GM19324 (cell line): Measurements from ENCODE around the gene ZNF275.
"Not testable (repeated sequence)": the region's sequence is repeated elsewhere in the genome, so short reads cannot be mapped to it uniquely, and the experiment has no call there.

Experiments
- ATAC-seq: cut with Tn5 transposase; IDR thresholded peaks from one replicate; pipeline ENCODE4 v1.9.1; 2021; ENCODE audit warnings: mild to moderate bottlenecking, moderate library complexity; ENCODE audit not compliant: unreplicated experiment, low FRiP score

The ZNF275 gene

GRCh38 chrX:153384390-153384789 lies 50.4 kb downstream of the ZNF275 start:
- ATAC-seq = no peak

GRCh38 chrX:153384973-153385372 lies 51.0 kb downstream of the ZNF275 start:
- not testable (repeated sequence) for ATAC-seq

GRCh38 chrX:153386097-153386496 lies 52.1 kb downstream of the ZNF275 start:
- ATAC-seq = no peak

- ATAC-seq = no peak
Observed at GRCh38 chrX:153387345-153387744, 53.4 kb downstream of the ZNF275 start.

- no peak for ATAC-seq
Observed at GRCh38 chrX:153387987-153388721, 54.2 kb downstream of the ZNF275 start.

GRCh38 chrX:153388722-153389459 lies 54.9 kb downstream of the ZNF275 start:
- no peak for ATAC-seq

GRCh38 chrX:153389460-153389768 lies 55.5 kb downstream of the ZNF275 start:
- ATAC-seq = not testable (repeated sequence)

GRCh38 chrX:153392642-153393321 lies 58.8 kb downstream of the ZNF275 start:
- no peak for ATAC-seq

GRCh38 chrX:153394612-153395011 lies 60.7 kb downstream of the ZNF275 start:
- no peak for ATAC-seq

GRCh38 chrX:153395613-153396319 lies 61.8 kb downstream of the ZNF275 start:
- no peak for ATAC-seq

- ATAC-seq = no peak
Observed at GRCh38 chrX:153396320-153397195, 62.6 kb downstream of the ZNF275 start.

- ATAC-seq = no peak
Observed at GRCh38 chrX:153397256-153397960, 63.5 kb downstream of the ZNF275 start.

- ATAC-seq = no peak
Observed at GRCh38 chrX:153398275-153398960, 64.5 kb downstream of the ZNF275 start.

- ATAC-seq = no peak
Observed at GRCh38 chrX:153400146-153401132, 66.5 kb downstream of the ZNF275 start.

GRCh38 chrX:153401133-153401764 lies 67.3 kb downstream of the ZNF275 start, which contains the start of gene PNMA6E:
PNMA6E (minus strand) TSS chrX:153401350; CDS start chrX:153398849, 2,501 bp downstream.
- no peak for ATAC-seq
